Stimulated activated CD4-positive, alpha-beta T cell treated with anti-CD3 and anti-CD28 coated beads, Interleukin-12 subunit alpha, Interleukin-12 subunit beta, amount 100 ng/mL, for 24 hours (primary cell): Measurements from ENCODE around the gene PCAT6.
"Not testable (repeated sequence)": the region's sequence is repeated elsewhere in the genome, so short reads cannot be mapped to it uniquely, and the experiment has no call there.

Source experiments
- DNase-seq, 2 experiments: peaks; one replicate each; pipeline ENCODE4 v3.0.0-alpha.2; 2020; ENCODE audit warnings: low read depth in 2 of 2

The PCAT6 gene

DNA sequence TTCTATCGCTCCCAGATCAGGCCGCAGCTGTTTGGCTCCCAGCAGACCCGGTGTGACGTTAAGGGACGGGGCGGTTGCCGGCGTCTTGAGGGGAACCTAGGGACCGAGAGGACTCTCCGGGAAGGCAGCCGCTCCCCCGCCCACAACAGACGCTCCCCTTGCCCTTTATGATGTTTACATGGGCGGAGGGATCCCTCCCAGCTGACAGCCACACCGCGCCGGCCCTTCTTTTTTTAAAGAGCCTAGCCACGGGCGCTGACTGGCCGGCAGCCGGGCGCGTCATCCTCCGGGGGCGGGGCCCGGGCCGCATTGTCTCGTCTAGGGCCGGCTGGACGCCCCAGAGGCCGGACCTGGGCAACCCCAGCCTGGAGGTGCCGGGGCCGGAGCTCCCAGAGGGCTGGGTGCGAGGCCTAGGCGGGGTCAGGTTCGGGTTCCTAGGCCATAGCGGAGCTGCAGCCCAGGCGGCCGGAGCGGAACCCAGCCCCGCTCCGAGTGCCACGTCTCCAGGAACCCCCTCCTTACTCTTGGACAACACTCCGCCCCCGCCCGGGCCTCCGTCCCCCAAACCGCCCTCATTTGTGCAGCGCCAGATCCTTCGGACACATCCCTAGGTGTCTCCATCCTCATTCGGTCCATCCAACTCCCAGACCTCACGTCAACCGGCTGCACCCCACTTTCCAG, at the start of gene PCAT6:
TSS of gene PCAT6 (plus strand) at position 340 of the 681 bp plus-strand sequence.
- peak; percentile 81 to 84 for DNase-seq

DNA sequence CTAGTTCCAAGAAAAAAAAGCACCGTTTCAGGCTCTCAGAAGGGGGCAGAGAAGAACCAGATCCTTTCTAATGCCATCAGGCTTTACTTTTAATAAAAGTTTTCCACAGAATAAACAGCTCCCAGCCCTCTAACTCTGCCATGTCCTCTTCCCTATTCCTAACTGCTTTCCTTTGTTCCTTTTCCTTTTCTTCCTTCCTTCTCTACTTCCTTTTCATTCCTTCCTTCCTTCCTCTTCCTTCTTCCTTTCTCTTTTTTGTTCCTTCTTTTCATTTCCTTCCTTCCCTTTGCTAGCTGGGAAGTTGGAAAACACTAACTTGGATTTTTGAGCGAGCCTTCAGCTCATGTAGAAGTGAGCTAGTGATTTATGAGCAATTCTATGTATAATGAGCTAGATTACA, 48.7 kb upstream of the PCAT6 start:
- DNase-seq = no peak

DNA sequence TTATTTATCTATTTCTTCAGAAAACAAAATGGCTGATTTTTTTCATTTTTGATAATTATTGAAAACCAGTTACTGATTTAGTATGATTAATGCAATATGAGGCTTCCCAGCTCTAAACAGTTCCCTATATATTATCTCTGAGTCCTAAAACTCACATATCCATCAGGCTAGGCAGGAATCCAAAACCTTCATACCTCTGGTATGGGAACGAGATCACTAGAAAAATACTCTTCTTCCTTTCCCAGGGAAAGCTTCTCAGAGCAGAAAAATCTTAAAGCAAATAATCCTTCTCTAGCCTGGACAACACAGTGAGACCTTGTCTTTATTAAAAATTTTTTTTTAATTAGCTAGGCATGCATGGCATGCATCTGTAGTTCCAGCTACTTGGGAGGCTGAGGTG, 45.0 kb upstream of the PCAT6 start:
- no peak for DNase-seq

DNA sequence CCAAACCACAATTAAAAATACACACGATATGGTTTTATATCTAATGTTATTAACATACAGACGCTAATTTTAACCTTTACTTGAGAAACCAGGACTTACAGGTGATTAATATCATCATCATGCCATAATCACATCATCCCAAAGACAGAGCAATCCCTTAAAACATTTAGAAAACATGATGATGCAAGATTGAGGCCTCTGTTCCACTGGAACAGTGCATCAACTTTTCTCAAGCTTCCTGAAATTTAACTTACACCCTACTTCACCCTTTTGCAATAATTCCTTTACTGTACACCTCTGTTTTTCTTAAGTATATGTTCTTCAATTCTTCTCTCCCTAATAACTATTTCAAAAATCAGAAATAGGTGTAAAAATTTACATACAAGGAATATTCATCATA, 40.6 kb upstream of the PCAT6 start:
- no peak for DNase-seq

DNA sequence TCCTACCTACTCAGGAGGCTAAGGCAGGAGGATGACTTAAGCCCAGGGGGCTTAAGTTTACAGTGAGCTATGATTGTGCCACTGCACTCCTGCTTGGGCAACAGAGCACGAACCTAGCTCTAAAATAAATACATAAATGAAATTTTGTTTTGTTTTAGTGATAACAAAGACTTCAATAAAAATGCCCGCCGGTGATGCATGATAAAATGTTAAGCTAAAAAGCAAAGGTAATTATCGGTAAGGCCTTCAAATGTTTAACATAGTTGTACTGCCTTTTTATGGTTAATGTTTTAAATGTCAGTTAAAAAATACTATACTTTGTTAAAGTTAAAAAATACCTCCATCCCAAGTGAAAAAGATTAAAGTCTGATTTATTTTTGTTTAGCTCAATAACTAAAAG, 29.6 kb upstream of the PCAT6 start:
- no peak for DNase-seq

GRCh38 chr1:202786804-202787203, 23.9 kb upstream of the PCAT6 start:
- DNase-seq = no peak

DNA sequence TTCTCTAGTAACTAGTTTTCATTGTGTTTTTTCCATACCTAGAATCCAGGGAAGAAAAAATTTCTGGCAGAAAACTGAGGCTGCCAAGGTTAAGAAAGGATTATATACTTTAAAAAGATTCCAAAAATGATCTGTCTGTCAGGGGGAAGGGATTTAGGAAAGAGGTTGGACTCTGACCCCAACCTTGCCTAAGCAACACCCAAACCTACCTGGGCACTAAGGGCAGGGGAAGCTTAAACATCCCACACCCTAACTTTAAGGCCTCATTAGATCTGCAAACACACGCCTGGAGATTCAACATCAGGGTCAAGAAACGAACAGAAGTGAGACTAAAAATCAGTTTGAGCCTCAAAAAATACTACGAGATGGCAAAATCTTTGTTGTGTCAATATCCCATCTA, 22.0 kb upstream of the PCAT6 start:
- no peak for DNase-seq

DNA sequence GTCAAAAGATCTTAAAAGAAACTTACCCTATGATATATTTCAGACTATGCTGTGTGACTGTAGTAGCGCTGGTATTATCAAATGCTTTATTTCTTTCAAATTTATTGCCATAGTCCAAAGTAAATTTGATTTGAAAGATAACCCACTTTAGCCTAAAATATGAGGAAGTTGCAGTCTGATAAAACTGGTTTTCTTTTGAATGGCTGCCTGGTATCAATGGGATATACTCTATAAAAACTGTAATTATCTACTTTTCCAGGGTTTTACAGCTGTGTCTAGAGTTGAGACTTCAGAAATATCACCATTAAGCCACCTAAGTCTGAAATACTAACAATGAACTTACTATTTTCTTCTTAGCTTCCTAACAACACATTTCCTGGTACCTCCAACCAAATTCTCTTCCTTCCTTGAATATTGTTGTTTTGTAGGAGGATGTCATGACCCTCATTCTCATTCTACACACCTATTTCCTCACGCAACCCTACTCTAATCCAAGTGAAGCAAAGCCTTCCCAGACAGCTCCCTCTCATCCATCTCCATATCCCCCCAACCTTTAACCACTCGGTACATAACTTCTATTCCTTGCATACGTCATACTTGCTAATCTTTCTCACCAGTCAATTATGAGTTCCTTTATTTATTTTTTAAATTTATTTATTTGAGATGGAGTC, 19.5 kb upstream of the PCAT6 start:
- DNase-seq = no peak

GRCh38 chr1:202794051-202794740, 16.6 kb upstream of the PCAT6 start:
- no peak for DNase-seq

- not testable (repeated sequence) for DNase-seq
Observed at GRCh38 chr1:202794931-202795330, 15.8 kb upstream of the PCAT6 start.

DNA sequence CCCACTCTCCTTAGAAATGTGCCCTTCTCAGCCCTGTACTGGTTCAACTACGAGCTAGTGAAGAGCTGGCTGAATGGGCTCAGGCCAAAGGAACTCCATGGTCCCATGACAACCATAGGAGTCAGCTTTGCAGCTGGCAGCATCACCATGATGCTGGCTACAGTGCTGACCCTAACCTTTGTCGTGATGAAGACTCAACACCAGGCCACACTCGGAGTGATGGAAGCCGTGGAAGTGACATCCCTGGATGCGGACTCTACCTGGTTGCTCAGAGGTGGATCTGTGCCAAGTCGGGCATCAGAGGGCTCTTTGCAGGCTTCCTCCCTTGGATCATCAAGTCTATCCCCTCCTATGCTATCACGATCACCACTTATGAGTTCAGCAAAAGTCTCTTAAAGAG, 14.1 kb upstream of the PCAT6 start:
- DNase-seq = no peak

DNA sequence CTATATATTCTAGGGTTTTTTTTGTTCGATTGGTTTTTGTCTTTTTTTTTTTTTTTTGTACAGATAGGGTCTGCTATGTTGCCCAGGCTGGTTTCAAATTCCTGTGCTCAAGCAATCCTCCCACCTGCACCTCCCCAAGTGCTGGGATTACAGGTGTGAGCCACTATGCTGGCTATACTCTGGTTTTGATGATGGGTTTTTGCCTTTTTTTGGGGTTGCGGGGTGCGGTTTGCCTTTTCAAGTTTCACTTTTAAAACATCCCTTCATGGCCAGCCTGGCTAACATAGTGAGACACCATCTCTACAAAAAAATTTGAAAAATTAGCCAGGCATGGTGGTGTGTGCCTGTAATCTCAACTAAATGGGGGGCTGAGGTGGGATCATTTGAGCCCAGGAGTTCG, 12.5 kb upstream of the PCAT6 start:
- DNase-seq = no peak

DNA sequence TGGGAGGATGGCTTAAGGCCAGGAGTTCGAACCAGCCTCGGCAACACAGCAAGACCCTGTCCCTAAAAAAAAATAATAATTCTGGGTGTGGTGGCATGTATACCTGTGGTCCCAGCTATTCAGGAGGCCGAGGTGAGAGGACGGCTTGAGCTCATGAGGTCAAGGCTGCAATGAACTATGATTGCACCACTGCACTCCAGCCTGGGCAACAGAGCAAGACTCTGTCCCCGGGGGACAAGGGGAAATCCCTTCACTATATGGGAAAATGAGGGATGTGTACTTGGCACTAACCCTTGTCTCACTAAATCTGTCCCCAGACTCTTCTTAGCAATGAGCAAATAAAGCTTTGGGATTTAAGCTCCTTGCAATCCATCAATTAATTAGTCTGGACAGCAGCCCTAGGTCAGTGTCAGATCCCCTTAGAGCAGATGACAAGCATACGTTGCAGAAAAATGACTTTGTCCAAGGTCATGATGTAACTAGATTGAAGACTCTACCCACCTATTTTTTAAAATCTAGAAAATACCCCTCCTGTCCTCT, 11.9 kb upstream of the PCAT6 start:
- DNase-seq = no peak

DNA sequence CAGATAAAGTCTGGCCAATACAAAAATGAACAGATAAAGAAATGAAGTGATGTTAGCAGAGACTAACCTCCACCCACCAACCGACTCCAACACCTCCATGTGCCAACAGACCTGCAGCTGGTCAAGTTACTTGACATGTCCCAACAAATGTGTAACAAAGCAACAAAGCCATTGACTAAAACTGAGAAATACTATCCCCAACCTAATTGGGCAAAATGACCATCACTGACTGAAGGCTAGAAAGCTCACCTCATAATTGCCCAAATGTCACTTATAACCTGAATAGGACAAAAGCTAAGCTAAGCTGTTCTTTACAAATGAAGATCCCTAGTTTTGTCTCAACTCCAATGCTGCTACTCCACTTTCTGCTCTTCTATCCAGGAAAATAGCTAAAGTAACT, 10.0 kb upstream of the PCAT6 start:
- DNase-seq = no peak

GRCh38 chr1:202801175-202801574, 9.6 kb upstream of the PCAT6 start:
- no peak for DNase-seq

- DNase-seq = no peak
Observed at GRCh38 chr1:202802034-202802433, 8.7 kb upstream of the PCAT6 start.

GRCh38 chr1:202802998-202803932, 7.5 kb upstream of the PCAT6 start:
- no peak for DNase-seq

- no peak for DNase-seq
Observed at GRCh38 chr1:202804126-202804525, 6.6 kb upstream of the PCAT6 start.

DNA sequence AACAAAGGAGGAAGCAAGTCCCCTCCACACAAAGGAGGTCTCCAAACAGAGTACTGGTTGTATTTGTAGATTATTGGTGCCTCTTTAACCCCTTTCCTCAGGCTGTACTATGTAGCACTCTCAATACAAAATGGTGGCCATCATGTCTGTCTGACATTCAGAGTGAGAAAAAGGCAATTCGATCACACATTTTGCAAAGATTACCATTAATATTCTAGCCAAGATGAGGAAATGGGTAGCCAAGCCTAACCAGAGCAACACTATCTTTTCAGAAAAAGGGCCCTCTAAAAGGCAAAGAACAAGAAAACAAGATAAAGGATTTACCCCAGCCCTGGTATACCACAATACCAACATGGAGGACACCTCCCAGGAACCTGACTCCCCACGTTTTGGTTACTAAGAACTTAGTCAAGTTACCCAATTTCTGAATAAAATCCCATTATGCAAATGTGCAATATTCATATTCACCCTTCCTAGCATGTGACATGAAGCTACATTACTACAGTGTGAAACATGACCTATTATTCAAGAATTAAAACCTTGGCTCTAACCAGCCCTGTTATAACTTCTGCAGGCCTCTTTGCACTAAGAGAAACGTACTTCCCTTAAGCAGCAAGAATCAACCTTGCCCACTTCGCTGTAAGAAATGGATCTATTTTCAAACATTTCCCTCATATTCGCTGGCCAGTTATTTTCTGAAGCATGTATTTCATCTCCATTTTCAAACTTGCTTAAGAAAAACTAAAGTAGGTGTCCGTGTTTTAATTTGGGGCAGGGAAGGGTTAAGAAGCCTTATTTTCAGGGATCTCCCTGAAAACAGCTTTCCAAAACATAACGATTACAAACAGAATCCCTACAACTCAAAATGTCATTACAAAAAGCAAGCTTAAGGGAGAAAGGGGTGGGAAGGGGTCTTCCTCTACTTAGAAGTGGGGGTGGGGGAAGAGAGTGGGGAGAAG, 4.6 kb upstream of the PCAT6 start:
- DNase-seq = no peak

DNA sequence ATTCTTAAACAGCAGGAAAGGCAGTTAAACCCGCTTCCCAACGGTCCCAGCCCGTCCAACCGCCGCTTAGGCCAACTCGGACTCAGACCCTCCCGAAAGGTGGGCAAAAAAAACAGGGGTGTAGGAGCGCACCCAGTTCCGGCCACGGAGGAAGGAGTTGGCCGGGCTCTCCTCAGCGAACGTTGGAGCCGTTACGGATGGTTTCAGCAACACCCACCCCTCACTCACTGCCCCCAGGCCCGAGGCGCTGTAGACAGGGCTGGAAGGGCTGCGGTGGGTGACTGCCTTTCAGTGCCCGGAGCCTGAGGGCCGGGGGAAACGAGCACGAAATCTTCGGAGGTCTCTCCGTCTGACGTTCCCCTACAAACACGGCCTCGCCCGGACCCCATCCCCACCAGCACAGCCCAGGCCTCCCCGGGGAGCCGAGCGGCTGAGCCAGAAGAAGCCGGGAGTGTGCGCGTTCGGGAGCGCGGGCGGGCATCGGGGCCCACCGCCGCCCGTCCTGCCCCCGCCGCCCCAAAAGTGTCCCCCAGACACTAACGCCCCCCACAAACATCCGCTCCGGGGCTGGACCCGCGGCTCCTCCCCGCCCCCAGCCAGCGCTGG, 3.8 kb upstream of the PCAT6 start:
- peak in 1 of 2 experiments; percentile 17 for DNase-seq
